ENCODE results near the gene ZBTB25.

DNA sequence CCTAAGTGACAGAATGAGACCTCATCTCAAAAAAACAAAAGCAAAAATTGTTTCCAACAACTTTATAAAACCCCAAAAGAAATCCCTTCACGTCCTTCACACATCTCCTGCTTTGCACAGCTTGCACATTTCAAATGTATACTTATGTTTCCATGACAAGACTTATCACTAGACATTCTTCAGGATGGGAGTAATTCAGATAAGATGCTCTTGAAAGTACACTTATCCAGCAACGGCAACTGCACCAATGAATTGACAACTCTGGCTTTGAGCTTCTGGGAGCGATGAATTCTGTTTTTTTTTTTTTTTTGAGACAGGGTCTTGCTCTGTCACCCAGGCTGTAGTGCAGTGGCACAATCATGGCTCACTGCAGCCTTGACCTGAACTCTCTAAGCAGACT lies 69.1 kb downstream of the ZBTB25 start:
- TF ChIP-seq, protein P1, sequence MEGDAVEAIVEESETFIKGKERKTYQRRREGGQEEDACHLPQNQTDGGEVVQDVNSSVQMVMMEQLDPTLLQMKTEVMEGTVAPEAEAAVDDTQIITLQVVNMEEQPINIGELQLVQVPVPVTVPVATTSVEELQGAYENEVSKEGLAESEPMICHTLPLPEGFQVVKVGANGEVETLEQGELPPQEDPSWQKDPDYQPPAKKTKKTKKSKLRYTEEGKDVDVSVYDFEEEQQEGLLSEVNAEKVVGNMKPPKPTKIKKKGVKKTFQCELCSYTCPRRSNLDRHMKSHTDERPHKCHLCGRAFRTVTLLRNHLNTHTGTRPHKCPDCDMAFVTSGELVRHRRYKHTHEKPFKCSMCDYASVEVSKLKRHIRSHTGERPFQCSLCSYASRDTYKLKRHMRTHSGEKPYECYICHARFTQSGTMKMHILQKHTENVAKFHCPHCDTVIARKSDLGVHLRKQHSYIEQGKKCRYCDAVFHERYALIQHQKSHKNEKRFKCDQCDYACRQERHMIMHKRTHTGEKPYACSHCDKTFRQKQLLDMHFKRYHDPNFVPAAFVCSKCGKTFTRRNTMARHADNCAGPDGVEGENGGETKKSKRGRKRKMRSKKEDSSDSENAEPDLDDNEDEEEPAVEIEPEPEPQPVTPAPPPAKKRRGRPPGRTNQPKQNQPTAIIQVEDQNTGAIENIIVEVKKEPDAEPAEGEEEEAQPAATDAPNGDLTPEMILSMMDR (IDR thresholded peaks at IDR 0.05 in 4 of 5, conservative IDR thresholded peaks at IDR 0.05 in 1 of 5), result no peak
- TF ChIP-seq POLR2A (IDR thresholded peaks at IDR 0.05), result no peak
